Nephron progenitor cell (in vitro differentiated cells): ENCODE measurements around the gene CMIP.

Experiments used
- DNase-seq: peaks from one replicate; pipeline ENCODE4 v3.0.0; 2021
- H3K27ac Mint-ChIP-seq: 2 replicates; pipeline ENCODE4 v1.8.0; 2021; ENCODE audit warnings: mild to moderate bottlenecking, moderate library complexity, mixed read lengths
- H3K27me3 Mint-ChIP-seq: 2 replicates; pipeline ENCODE4 v1.8.0; 2021; ENCODE audit warnings: mild to moderate bottlenecking, low read depth, mixed read lengths; ENCODE audit not compliant: poor library complexity
- H3K36me3 Mint-ChIP-seq: 2 replicates; pipeline ENCODE4 v1.8.0; 2021; ENCODE audit warnings: low read depth, mixed read lengths
- H3K4me1 Mint-ChIP-seq: 2 replicates; pipeline ENCODE4 v1.8.0; 2021; ENCODE audit warnings: mixed read lengths
- H3K4me3 Mint-ChIP-seq: 2 replicates; pipeline ENCODE4 v1.8.0; 2021; ENCODE audit warnings: mild to moderate bottlenecking, moderate library complexity, mixed read lengths
- H3K9me3 Mint-ChIP-seq: 2 replicates; pipeline ENCODE4 v1.8.0; 2021; ENCODE audit warnings: mild to moderate bottlenecking, moderate library complexity, mixed read lengths
- CTCF ChIP-seq: fragments of 200-600 bp; sonication (generic); IDR thresholded peaks from 2 replicates; pipeline ENCODE4 v1.5.0; 2021; ENCODE audit warnings: antibody characterized with exemption

CMIP gene

GRCh38 chr16:81710596-81710995, 266.0 kb downstream of the CMIP start:
- Mint-ChIP-seq H3K4me3 (no peak overlapping the region), H3K36me3 (peaks cover 10% of the 10 kb centered on the region)

GRCh38 chr16:81711657-81712319, 267.2 kb downstream of the CMIP start:
- Mint-ChIP-seq H3K27me3 (peaks cover 19% of the 10 kb centered on the region), H3K27ac (peak overlapping the region; percentile 30), H3K4me1 (peaks cover 24% of the 10 kb centered on the region)

More at GRCh38 chr16:81710596-81710995, 266.0 kb downstream of the CMIP start:
- Mint-ChIP-seq H3K27me3 (peaks cover 14% of the 10 kb centered on the region), H3K9me3 (no peaks in the 10 kb centered on the region), H3K27ac (no peak overlapping the region), H3K4me1 (peaks cover 25% of the 10 kb centered on the region)
- DNase-seq: no peak
- no peak for TF ChIP-seq CTCF

GRCh38 chr16:81712681-81713080, 268.1 kb downstream of the CMIP start:
- Mint-ChIP-seq H3K27ac (no peak overlapping the region), H3K4me3 (no peak overlapping the region), H3K4me1 (peaks cover 25% of the 10 kb centered on the region), H3K9me3 (no peaks in the 10 kb centered on the region), H3K27me3 (peaks cover 21% of the 10 kb centered on the region), H3K36me3 (no peaks in the 10 kb centered on the region)
- DNase-seq: no peak
- no peak for TF ChIP-seq CTCF

More at GRCh38 chr16:81711657-81712319, 267.2 kb downstream of the CMIP start:
- no peak overlapping the region for H3K4me3 Mint-ChIP-seq
- no peak for TF ChIP-seq CTCF
- no peaks in the 10 kb centered on the region for H3K9me3 Mint-ChIP-seq
- no peak for DNase-seq
- peaks cover 8% of the 10 kb centered on the region for H3K36me3 Mint-ChIP-seq

GRCh38 chr16:81713295-81713772, 268.7 kb downstream of the CMIP start:
- Mint-ChIP-seq H3K4me3 (no peak overlapping the region), H3K36me3 (no peaks in the 10 kb centered on the region), H3K9me3 (no peaks in the 10 kb centered on the region), H3K27me3 (peaks cover 26% of the 10 kb centered on the region), H3K27ac (no peak overlapping the region), H3K4me1 (peaks cover 30% of the 10 kb centered on the region)
- TF ChIP-seq CTCF: no peak
- DNase-seq: no peak

GRCh38 chr16:81713796-81714195, 269.2 kb downstream of the CMIP start:
- peaks cover 30% of the 10 kb centered on the region for H3K27me3 Mint-ChIP-seq
- no peak overlapping the region for H3K4me3 Mint-ChIP-seq
- H3K4me1 Mint-ChIP-seq: peaks cover 34% of the 10 kb centered on the region
- DNase-seq: no peak
- H3K9me3 Mint-ChIP-seq: no peaks in the 10 kb centered on the region
- H3K36me3 Mint-ChIP-seq: no peaks in the 10 kb centered on the region
- no peak for TF ChIP-seq CTCF
- H3K27ac Mint-ChIP-seq: no peak overlapping the region

GRCh38 chr16:81714583-81714982, 270.0 kb downstream of the CMIP start:
- Mint-ChIP-seq H3K36me3 (no peaks in the 10 kb centered on the region), H3K27me3 (peaks cover 30% of the 10 kb centered on the region), H3K9me3 (no peaks in the 10 kb centered on the region), H3K4me3 (no peak overlapping the region), H3K4me1 (peaks cover 34% of the 10 kb centered on the region), H3K27ac (no peak overlapping the region)
- no peak for TF ChIP-seq CTCF
- DNase-seq: no peak
